Fibroblast of skin of scalp (primary cell): ENCODE data around the gene ZSWIM3.

Source experiments
- DNase-seq: peaks from one replicate; pipeline ENCODE4 v3.0.0-alpha.2; 2013

Gene ZSWIM3

GRCh38 chr20:45910670-45911485 lies 53.5 kb downstream of the ZSWIM3 start:
- DNase-seq = peak; percentile 100

- DNase-seq = peak; percentile 83
Observed at GRCh38 chr20:45911486-45912343, 54.3 kb downstream of the ZSWIM3 start, which contains the start of gene PLTP. Gene PLTP (minus strand): TSS chr20:45912155. CDS start chr20:45911452, 703 bp downstream.

- DNase-seq = no peak
Observed at GRCh38 chr20:45912344-45912682, 54.9 kb downstream of the ZSWIM3 start.

DNA sequence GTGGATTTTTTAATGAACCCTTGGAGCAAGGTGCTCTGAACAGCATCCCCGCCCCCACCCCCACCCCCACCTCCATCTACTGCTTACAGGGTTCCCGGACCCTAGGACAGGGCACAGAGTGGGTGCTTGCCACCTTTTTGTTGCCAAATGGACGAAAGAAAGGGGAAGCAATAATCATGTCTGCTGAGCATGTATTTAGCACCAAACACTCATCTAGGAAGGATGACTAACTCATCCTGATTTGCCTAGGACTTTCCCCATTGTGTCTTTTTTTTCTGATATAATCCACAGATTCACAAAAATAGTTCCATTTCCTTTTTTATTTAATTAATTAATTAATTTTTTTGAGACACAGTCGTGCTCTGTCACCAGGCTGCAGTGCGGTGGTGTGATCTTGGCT lies 55.7 kb downstream of the ZSWIM3 start:
- no peak for DNase-seq

GRCh38 chr20:45917790-45918141 lies 60.4 kb downstream of the ZSWIM3 start:
- no peak for DNase-seq

DNA sequence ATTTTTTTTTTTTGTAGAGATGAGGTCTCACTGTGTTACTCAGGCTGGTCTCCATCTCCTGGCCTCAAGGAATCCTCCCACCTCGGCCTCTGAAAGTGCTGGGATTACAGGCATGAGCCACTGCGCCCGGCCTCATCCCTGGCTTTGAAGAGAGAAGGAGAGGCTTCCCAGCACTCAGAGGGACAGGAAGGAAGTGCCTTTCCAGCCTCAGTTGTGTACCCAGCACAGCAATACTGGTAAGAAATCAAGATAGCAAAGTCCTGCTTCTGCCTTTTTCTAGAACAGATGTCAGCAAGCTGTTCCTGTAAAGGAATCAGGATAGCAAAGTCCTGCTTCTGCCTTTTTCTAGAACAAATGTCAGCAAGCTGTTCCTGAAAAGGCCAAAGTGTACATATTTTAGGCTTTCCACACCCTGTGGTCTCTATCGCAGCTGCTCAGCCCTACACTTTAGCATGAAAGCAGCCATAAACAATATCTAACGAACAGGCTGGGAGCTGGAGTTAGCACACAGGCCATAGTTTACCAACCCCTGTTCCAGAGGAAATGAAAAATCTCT lies 60.8 kb downstream of the ZSWIM3 start:
- DNase-seq = no peak

GRCh38 chr20:45918779-45919537 lies 61.5 kb downstream of the ZSWIM3 start:
- no peak for DNase-seq

- peak; percentile 59 for DNase-seq
Observed at GRCh38 chr20:45919542-45920399, 62.4 kb downstream of the ZSWIM3 start.

GRCh38 chr20:45920462-45921336 lies 63.3 kb downstream of the ZSWIM3 start:
- DNase-seq = no peak

- no peak for DNase-seq
Observed at GRCh38 chr20:45921337-45922189, 64.1 kb downstream of the ZSWIM3 start.

GRCh38 chr20:45924391-45925261 lies 67.2 kb downstream of the ZSWIM3 start:
- DNase-seq = peak; percentile 42

GRCh38 chr20:45925821-45926506 lies 68.5 kb downstream of the ZSWIM3 start:
- no peak for DNase-seq

- DNase-seq = no peak
Observed at GRCh38 chr20:45926731-45927070, 69.3 kb downstream of the ZSWIM3 start.

GRCh38 chr20:45927071-45927878 lies 69.9 kb downstream of the ZSWIM3 start:
- DNase-seq = no peak
